ENCODE results near the gene KRTAP10-7.
"Not testable (repeated sequence)": the region's sequence is repeated elsewhere in the genome, so short reads cannot be mapped to it uniquely, and the experiment has no call there.

KRTAP10-7 gene

GRCh38 chr21:44600118-44600978 is at the start of gene KRTAP10-7:
KRTAP10-7 (plus strand) TSS chr21:44600597; CDS start chr21:44600622, 25 bp downstream.
- not testable (repeated sequence) for H3K36me3 ChIP-seq (ENCODE audit: low read length); H3F3A ChIP-seq (ENCODE audit: insufficient read depth); H3K27me3 ChIP-seq (ENCODE audit: low read length); H3K27ac ChIP-seq (ENCODE audit: low read depth, low read length); H3K9ac ChIP-seq (ENCODE audit: low read length); H2AFZ ChIP-seq (ENCODE audit: low read depth, low read length, severe bottlenecking); H3K4me3 ChIP-seq (ENCODE audit: insufficient read depth, low read length, poor library complexity, severe bottlenecking); H3K9me2 ChIP-seq (replicated peaks; ENCODE audit: insufficient read depth, low read length); H3K4me2 ChIP-seq (ENCODE audit: low read depth, low read length, poor library complexity, severe bottlenecking); H3K9me3 ChIP-seq (ENCODE audit: insufficient read depth, low read length); H4K20me1 ChIP-seq (ENCODE audit: low read depth, low read length); H3K79me2 ChIP-seq (ENCODE audit: insufficient read depth, low read length)

- Histone ChIP-seq H2AFZ (ENCODE audit: low read depth, low read length, severe bottlenecking) (no peak overlapping the region), H3K9me2 (replicated peaks; ENCODE audit: insufficient read depth, low read length) (no peaks in the 10 kb centered on the region), H3F3A (ENCODE audit: insufficient read depth) (no peaks in the 10 kb centered on the region), H3K27me3 (ENCODE audit: low read length) (no peaks in the 10 kb centered on the region), H4K20me1 (ENCODE audit: low read depth, low read length) (no peaks in the 10 kb centered on the region), H3K9ac (ENCODE audit: low read length) (no peak overlapping the region), H3K36me3 (ENCODE audit: low read length) (0 out of 2 replicates have a peak, but pooled peaks cover 4% of the 10 kb centered on the region), H3K9me3 (ENCODE audit: insufficient read depth, low read length) (0 out of 2 replicates have a peak, but pooled peaks cover 3% of the 10 kb centered on the region), H3K4me2 (ENCODE audit: low read depth, low read length, poor library complexity, severe bottlenecking) (no peak overlapping the region), H3K27ac (ENCODE audit: low read depth, low read length) (no peak overlapping the region), H3K4me3 (ENCODE audit: insufficient read depth, low read length, poor library complexity, severe bottlenecking) (no peak overlapping the region), H3K79me2 (ENCODE audit: insufficient read depth, low read length) (no peaks in the 10 kb centered on the region)
- no peak for TF ChIP-seq EZH2phosphoT487 (conservative IDR thresholded peaks at IDR 0.05; ENCODE audit: low read length)
- TF ChIP-seq CTCF (IDR thresholded peaks at IDR 0.05; ENCODE audit: insufficient read depth, low read length, poor library complexity, severe bottlenecking): no peak
Observed at GRCh38 chr21:44550807-44551206, 49.6 kb upstream of the KRTAP10-7 start.

GRCh38 chr21:44551340-44551961 is 48.9 kb upstream of the KRTAP10-7 start, which contains the start of gene KRTAP10-2:
KRTAP10-2 (minus strand) TSS chr21:44551505; CDS start chr21:44551458, 47 bp downstream.
- Histone ChIP-seq H3K4me2 (ENCODE audit: low read depth, low read length, poor library complexity, severe bottlenecking) (no peak within 1 kb of the TSS), H3K9me3 (ENCODE audit: insufficient read depth, low read length) (0 out of 2 replicates have a peak, but pooled peaks cover 3% of the 10 kb centered on the region), H3K27me3 (ENCODE audit: low read length) (no peaks in the 10 kb centered on the region), H3K4me3 (ENCODE audit: insufficient read depth, low read length, poor library complexity, severe bottlenecking) (no peak within 1 kb of the TSS), H3K9me2 (replicated peaks; ENCODE audit: insufficient read depth, low read length) (no peaks in the 10 kb centered on the region), H2AFZ (ENCODE audit: low read depth, low read length, severe bottlenecking) (no peak within 1 kb of the TSS), H3K27ac (ENCODE audit: low read depth, low read length) (no peak within 1 kb of the TSS), H3K79me2 (ENCODE audit: insufficient read depth, low read length) (no peaks in the 10 kb centered on the region), H3K36me3 (ENCODE audit: low read length) (0 out of 2 replicates have a peak, but pooled peaks cover 4% of the 10 kb centered on the region), H3K9ac (ENCODE audit: low read length) (no peak within 1 kb of the TSS), H4K20me1 (ENCODE audit: low read depth, low read length) (no peaks in the 10 kb centered on the region), H3F3A (ENCODE audit: insufficient read depth) (no peaks in the 10 kb centered on the region)
- TF ChIP-seq EZH2phosphoT487 (conservative IDR thresholded peaks at IDR 0.05; ENCODE audit: low read length): no peak
- no peak for TF ChIP-seq CTCF (IDR thresholded peaks at IDR 0.05; ENCODE audit: insufficient read depth, low read length, poor library complexity, severe bottlenecking)
